CD14-positive monocyte (primary cell): Measurements from ENCODE around the gene ZGRF1. TPM values are rescaled to one million over a fixed set of nuclear protein-coding genes. Genes with fewer than 3 reads are reported as not detected.
A peak's percentile ranks its signal among the peaks of the same experiment; 100 is the strongest.

Experiments
- DNase-seq, 3 donors: peaks; one replicate each; pipeline ENCODE4 v3.0.0-alpha.2; 2011 to 2022
- H2AFZ ChIP-seq: 2 replicates; pipeline ENCODE4 v1.6.0; 2012; ENCODE audit warnings: mild to moderate bottlenecking, low read depth, low read length, inconsistent platforms; ENCODE audit not compliant: insufficient read depth, poor library complexity, severe bottlenecking
- H3K27ac ChIP-seq, 2 donors: 1 replicate in 1 of 2; 2 replicates in 1 of 2; pipeline ENCODE4 v1.5.1; 2012 to 2013; ENCODE audit warnings: low read length in 2 of 2, control low read depth in 1 of 2, inconsistent platforms in 1 of 2, low read depth in 1 of 2, mild to moderate bottlenecking in 1 of 2
- H3K27me3 ChIP-seq, 2 donors: one replicate each; pipeline versions ENCODE4 v1.6.0 to v1.6.1; 2011 to 2013; ENCODE audit warnings: low read length in 2 of 2; ENCODE audit not compliant: control insufficient read depth in 2 of 2, insufficient read depth in 2 of 2
- H3K36me3 ChIP-seq, 2 donors: replicated peaks in 1 of 2; 1 replicate in 1 of 2; 2 replicates in 1 of 2; pipeline versions ENCODE4 v1.5.1 to v1.6.1; 2012 to 2013; ENCODE audit warnings: low read length in 2 of 2, control low read depth in 1 of 2, inconsistent platforms in 1 of 2, mild to moderate bottlenecking in 1 of 2; ENCODE audit not compliant: insufficient read depth in 2 of 2, control insufficient read depth in 1 of 2
- H3K4me1 ChIP-seq, 2 donors: 1 replicate in 1 of 2; 2 replicates in 1 of 2; pipeline versions ENCODE4 v1.5.1 to v1.6.1; 2012 to 2013; ENCODE audit warnings: low read length in 2 of 2, control low read depth in 1 of 2, inconsistent platforms in 1 of 2, mild to moderate bottlenecking in 1 of 2, moderate library complexity in 1 of 2; ENCODE audit not compliant: insufficient read depth in 2 of 2, control insufficient read depth in 1 of 2
- H3K4me2 ChIP-seq: replicated peaks from 2 replicates; pipeline ENCODE3; 2012; ENCODE audit warnings: low read length, moderate library complexity, mild to moderate bottlenecking; ENCODE audit not compliant: poor library complexity, severe bottlenecking; ENCODE audit errors: extremely low read depth
- H3K4me3 ChIP-seq, 3 experiments: fragments of 200-600 bp in 1 of 3; sonication (generic) in 1 of 3; replicated peaks in 1 of 3; 1 replicate in 2 of 3; 2 replicates in 1 of 3; pipeline ENCODE4 v1.5.1; 2011 to 2013; ENCODE audit warnings: low read length in 3 of 3, mild to moderate bottlenecking in 3 of 3, control low read depth in 2 of 3, low read depth in 2 of 3, inconsistent platforms in 1 of 3, moderate library complexity in 1 of 3
- H3K79me2 ChIP-seq: 2 replicates; pipeline ENCODE4 v1.6.0; 2012; ENCODE audit warnings: mild to moderate bottlenecking, control low read depth, inconsistent platforms, low read length, moderate library complexity; ENCODE audit not compliant: insufficient read depth
- H3K9ac ChIP-seq: 2 replicates; pipeline ENCODE4 v1.6.0; 2017; ENCODE audit warnings: low read length, mild to moderate bottlenecking; ENCODE audit not compliant: insufficient read depth, poor library complexity, severe bottlenecking
- H3K9me3 ChIP-seq, 2 donors: replicated peaks in 1 of 2; 1 replicate in 1 of 2; 2 replicates in 1 of 2; pipeline versions ENCODE4 v1.5.1 to v1.6.1; 2012 to 2013; ENCODE audit warnings: low read length in 2 of 2, control low read depth in 1 of 2; ENCODE audit not compliant: control insufficient read depth in 1 of 2, insufficient read depth in 1 of 2
- H4K20me1 ChIP-seq: 2 replicates; pipeline ENCODE4 v1.6.0; 2012; ENCODE audit warnings: mild to moderate bottlenecking, low read length, control low read depth, moderate library complexity; ENCODE audit not compliant: insufficient read depth
- H3K27ac Mint-ChIP-seq, 7 donors: one replicate each; pipeline ENCODE4 v1.8.0; 2020; ENCODE audit warnings: mild to moderate bottlenecking in 7 of 7, mixed read lengths in 7 of 7, moderate library complexity in 6 of 7, inconsistent platforms in 2 of 7
- H3K27me3 Mint-ChIP-seq, 3 donors: one replicate each; pipeline ENCODE4 v1.8.0; 2021 to 2022; ENCODE audit warnings: low read depth in 3 of 3, mild to moderate bottlenecking in 3 of 3, mixed read lengths in 3 of 3, moderate library complexity in 3 of 3, inconsistent platforms in 1 of 3
- H3K36me3 Mint-ChIP-seq, 2 donors: one replicate each; pipeline ENCODE4 v1.8.0; 2020; ENCODE audit warnings: mixed read lengths in 2 of 2, inconsistent platforms in 1 of 2, mild to moderate bottlenecking in 1 of 2
- H3K4me1 Mint-ChIP-seq: one replicate; pipeline ENCODE4 v1.8.0; 2020; ENCODE audit warnings: mild to moderate bottlenecking, mixed read lengths
- H3K4me3 Mint-ChIP-seq, 2 donors: one replicate each; pipeline ENCODE4 v1.8.0; 2020; ENCODE audit warnings: mild to moderate bottlenecking in 2 of 2, mixed read lengths in 2 of 2, moderate library complexity in 1 of 2
- H3K9me3 Mint-ChIP-seq, 7 donors: one replicate each; pipeline ENCODE4 v1.8.0; 2020 to 2022; ENCODE audit warnings: mixed read lengths in 7 of 7, mild to moderate bottlenecking in 6 of 7, moderate library complexity in 6 of 7, inconsistent platforms in 2 of 7
- WGBS: methylation state at CpG from one replicate; pipeline ENCODE4 v1.1.5; 2013; ENCODE audit warnings: missing lambda C conversion rate; ENCODE audit not compliant: insufficient coverage; 5-methylcytosine and 5-hydroxymethylcytosine counted together
- intact Hi-C, 2 donors: fragments of 100-400 bp; cut with micrococcal nuclease; formaldehyde crosslinking; loops; one replicate each; pipeline versions ENCODE4 v1.15.0 to v1.15.1; 2023
- polyA plus RNA-seq, 3 donors: library from polyadenylated mRNA; depleted of rRNA in 1 of 3; unstranded in 2 of 3; stranded (reverse) in 1 of 3; fragments of 300-500 nt in 2 of 3; fragments of >200 nt in 1 of 3; fragmentation: Illumina TruSeq in 2 of 3; gene quantifications; 1 replicate in 2 of 3; 2 replicates in 1 of 3; pipeline ENCODE4 v1.2.3, GENCODE V29; 2012 to 2021
- TF ChIP-seq, protein P1 (sequence below): fragments of 200-600 bp; IDR thresholded peaks from one replicate; pipeline ENCODE4 v1.8.0; 2022; ENCODE audit warnings: antibody characterized with exemption, mild to moderate bottlenecking

The ZGRF1 gene
- polyA plus RNA-seq, 3 donors, result 0.81 to 2.9 (median 0.81) TPM

DNA sequence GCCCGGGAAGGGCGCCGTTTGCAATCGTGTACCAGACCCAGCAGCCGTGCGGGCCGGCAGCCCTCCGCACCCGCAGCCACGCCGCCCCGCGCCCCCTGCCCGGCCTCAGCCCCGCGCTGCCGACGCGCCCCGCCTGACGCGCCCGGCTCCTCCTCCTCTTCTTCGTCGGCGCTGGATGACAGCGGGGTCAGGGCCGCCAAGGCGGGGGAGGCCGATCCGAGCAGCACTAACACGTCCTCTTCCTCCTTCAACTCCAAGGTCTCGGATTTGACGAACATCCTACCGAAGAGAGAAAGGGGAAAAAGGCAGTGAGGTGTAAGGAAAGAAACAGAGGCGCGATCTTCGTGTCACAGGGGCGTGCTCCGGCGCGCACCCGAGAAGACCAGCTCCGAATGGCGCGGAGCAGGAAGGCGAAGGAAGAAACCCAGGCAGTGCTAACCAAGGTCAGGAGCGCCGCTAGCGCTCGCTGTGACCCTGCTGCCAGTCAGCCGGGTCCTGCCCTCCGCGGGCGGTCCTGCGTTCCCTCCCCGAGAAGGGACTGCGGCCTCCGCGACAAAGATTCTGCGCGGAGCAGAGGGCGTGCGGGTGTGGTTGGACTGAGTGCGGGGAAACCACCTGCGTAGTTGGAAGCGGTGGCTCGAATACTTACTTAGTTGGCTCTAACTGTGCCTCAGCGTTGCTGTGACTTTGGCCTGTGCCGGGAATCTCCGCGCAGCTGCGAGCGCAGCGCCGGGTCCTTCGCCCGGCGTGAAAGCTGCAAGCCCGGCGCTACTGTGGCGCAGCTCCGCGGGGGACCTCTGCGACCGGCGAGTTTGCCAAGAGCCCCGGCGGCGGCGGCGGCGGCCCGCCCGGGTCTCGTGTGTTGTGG lies 121.3 kb downstream of the ZGRF1 start:
- H3K4me3 Mint-ChIP-seq, result peak overlapping the region; percentile 98 to 99
- intact Hi-C loops, result no loop called here
- Histone ChIP-seq H3K36me3 (no peaks in the 10 kb centered on the region), H2AFZ (peak overlapping the region; percentile 84), H3K4me1 (peaks cover 38 to 48% of the 10 kb centered on the region in 2 donors), H3K27ac (no peak overlapping the region), H3K9ac (peak overlapping the region; percentile 19), H3K9me3 (peaks cover 0 to 49% of the 10 kb centered on the region in 2 donors), H3K4me3 (peak overlapping the region; percentile 51 to 80 (median 52)), H3K79me2 (no peaks in the 10 kb centered on the region), H3K4me2 (peak overlapping the region; percentile 92), H4K20me1 (no peaks in the 10 kb centered on the region), H3K27me3 (peaks cover 93 to 99% of the 10 kb centered on the region in 2 donors)
- TF ChIP-seq, protein P1, sequence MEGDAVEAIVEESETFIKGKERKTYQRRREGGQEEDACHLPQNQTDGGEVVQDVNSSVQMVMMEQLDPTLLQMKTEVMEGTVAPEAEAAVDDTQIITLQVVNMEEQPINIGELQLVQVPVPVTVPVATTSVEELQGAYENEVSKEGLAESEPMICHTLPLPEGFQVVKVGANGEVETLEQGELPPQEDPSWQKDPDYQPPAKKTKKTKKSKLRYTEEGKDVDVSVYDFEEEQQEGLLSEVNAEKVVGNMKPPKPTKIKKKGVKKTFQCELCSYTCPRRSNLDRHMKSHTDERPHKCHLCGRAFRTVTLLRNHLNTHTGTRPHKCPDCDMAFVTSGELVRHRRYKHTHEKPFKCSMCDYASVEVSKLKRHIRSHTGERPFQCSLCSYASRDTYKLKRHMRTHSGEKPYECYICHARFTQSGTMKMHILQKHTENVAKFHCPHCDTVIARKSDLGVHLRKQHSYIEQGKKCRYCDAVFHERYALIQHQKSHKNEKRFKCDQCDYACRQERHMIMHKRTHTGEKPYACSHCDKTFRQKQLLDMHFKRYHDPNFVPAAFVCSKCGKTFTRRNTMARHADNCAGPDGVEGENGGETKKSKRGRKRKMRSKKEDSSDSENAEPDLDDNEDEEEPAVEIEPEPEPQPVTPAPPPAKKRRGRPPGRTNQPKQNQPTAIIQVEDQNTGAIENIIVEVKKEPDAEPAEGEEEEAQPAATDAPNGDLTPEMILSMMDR, result no peak
- peak overlapping the region in 2 of 7 donors; percentile 66 to 85 for H3K27ac Mint-ChIP-seq
- peaks cover 62% of the 10 kb centered on the region for H3K4me1 Mint-ChIP-seq
- peaks cover 0 to 54% (median 20%) of the 10 kb centered on the region in 7 donors for H3K9me3 Mint-ChIP-seq
- peaks cover 97 to 98% (median 97%) of the 10 kb centered on the region in 3 donors for H3K27me3 Mint-ChIP-seq
- peaks cover 3 to 21% of the 10 kb centered on the region in 2 donors for H3K36me3 Mint-ChIP-seq
- peak; percentile 21 to 54 (median 24) for DNase-seq
- WGBS, result under 1% methylated on average over 74 of the region's 96 CpGs

DNA sequence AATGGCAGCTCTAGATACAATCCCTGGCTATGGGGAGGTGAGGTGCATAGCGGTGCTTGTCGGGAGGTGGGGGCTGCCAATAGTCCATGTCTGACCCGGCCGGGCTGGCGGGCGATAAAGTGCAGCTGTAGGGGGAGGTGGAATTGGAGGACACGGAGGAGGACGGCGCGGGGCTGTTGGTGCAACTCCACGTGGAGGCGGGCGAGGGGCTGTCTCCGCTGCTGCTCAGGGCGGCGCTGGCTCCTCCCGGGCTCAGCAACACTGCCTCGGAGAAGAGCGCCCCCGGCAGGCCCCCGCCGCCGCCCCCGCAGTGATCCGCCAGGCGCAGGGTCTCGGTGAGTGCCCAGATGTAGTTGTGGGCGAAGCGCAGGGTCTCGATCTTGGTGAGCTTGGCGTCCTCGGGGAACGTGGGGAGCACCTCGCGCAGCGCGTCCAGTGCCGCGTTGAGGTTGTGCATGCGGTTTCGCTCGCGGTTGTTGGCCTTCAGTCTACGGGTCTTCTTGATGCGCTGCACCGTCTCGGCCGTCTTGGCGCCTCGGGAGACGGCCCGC lies 122.0 kb downstream of the ZGRF1 start:
- H3K36me3 ChIP-seq, result no peaks in the 10 kb centered on the region
- H3K4me2 ChIP-seq, result peak overlapping the region; percentile 92
- H3K27me3 Mint-ChIP-seq, result peaks cover 96 to 98% (median 97%) of the 10 kb centered on the region in 3 donors
- no peak overlapping the region for H3K9ac ChIP-seq
- intact Hi-C loops, result no loop called here
- H4K20me1 ChIP-seq, result no peaks in the 10 kb centered on the region
- peaks cover 62% of the 10 kb centered on the region for H3K4me1 Mint-ChIP-seq
- H3K9me3 ChIP-seq, result peaks cover 0 to 44% of the 10 kb centered on the region in 2 donors
- H3K4me1 ChIP-seq, result peaks cover 44 to 54% of the 10 kb centered on the region in 2 donors
- H3K79me2 ChIP-seq, result no peaks in the 10 kb centered on the region
- peak overlapping the region in 2 of 7 donors; percentile 48 to 69 for H3K27ac Mint-ChIP-seq
- H3K4me3 ChIP-seq, result peak overlapping the region; percentile 10 to 80 (median 51)
- 3% methylated on average over 52 of the region's 52 CpGs for WGBS
- TF ChIP-seq, protein P1, result no peak
- H3K4me3 Mint-ChIP-seq, result peak overlapping the region; percentile 98 to 99
- peaks cover 92 to 99% of the 10 kb centered on the region in 2 donors for H3K27me3 ChIP-seq
- no peak overlapping the region for H3K27ac ChIP-seq
- H3K9me3 Mint-ChIP-seq, result peaks cover 0 to 52% (median 20%) of the 10 kb centered on the region in 7 donors
- no peak for DNase-seq
- peaks cover 3 to 21% of the 10 kb centered on the region in 2 donors for H3K36me3 Mint-ChIP-seq
- H2AFZ ChIP-seq, result peak overlapping the region; percentile 84
